GM23248 (cell line): ENCODE data around the gene KCNAB1. TPM values are rescaled to one million over a fixed set of nuclear protein-coding genes. Genes with fewer than 3 reads are reported as not detected.
A peak's percentile ranks its signal among the peaks of the same experiment; 100 is the strongest.

Experiments used
- DNase-seq: peaks from one replicate; pipeline ENCODE4 v3.0.0-alpha.2; 2015
- H2AFZ ChIP-seq: fragments of 200-600 bp; sonication (generic); 2 replicates; pipeline ENCODE4 v1.6.1; 2016; ENCODE audit warnings: antibody characterized with exemption
- H3F3A ChIP-seq: fragments of 200-600 bp; sonication (generic); 2 replicates; pipeline ENCODE4 v1.6.1; 2016; ENCODE audit warnings: mild to moderate bottlenecking, antibody characterized with exemption, mixed run types; ENCODE audit not compliant: insufficient read depth
- H3K27ac ChIP-seq: fragments of 200-600 bp; sonication (generic); 2 replicates; pipeline ENCODE4 v1.5.1; 2016; ENCODE audit warnings: mild to moderate bottlenecking
- H3K27me3 ChIP-seq: fragments of 200-600 bp; sonication (generic); replicated peaks from 2 replicates; pipeline ENCODE4 v1.6.1; 2016; ENCODE audit warnings: mild to moderate bottlenecking; ENCODE audit not compliant: insufficient read depth
- H3K36me3 ChIP-seq: fragments of 200-600 bp; sonication (generic); 2 replicates; pipeline ENCODE4 v1.6.1; 2016; ENCODE audit warnings: low read depth, mild to moderate bottlenecking
- H3K4me1 ChIP-seq: fragments of 200-600 bp; sonication (generic); 2 replicates; pipeline ENCODE4 v1.6.1; 2016; ENCODE audit warnings: mild to moderate bottlenecking; ENCODE audit not compliant: insufficient read depth
- H3K4me2 ChIP-seq: fragments of 200-600 bp; sonication (generic); one replicate; pipeline ENCODE4 v1.6.1; 2016; ENCODE audit warnings: mild to moderate bottlenecking; ENCODE audit not compliant: unreplicated experiment
- H3K4me3 ChIP-seq: fragments of 200-600 bp; sonication (generic); 2 replicates; pipeline ENCODE4 v1.5.1; 2016; ENCODE audit warnings: mild to moderate bottlenecking
- H3K79me2 ChIP-seq: fragments of 200-600 bp; sonication (generic); 2 replicates; pipeline ENCODE4 v1.6.1; 2016; ENCODE audit warnings: mild to moderate bottlenecking; ENCODE audit not compliant: insufficient read depth
- H3K9ac ChIP-seq: fragments of 200-600 bp; sonication (generic); 2 replicates; pipeline ENCODE4 v1.6.1; 2016; ENCODE audit warnings: mild to moderate bottlenecking
- H3K9me2 ChIP-seq: fragments of 200-600 bp; sonication (generic); 2 replicates; pipeline ENCODE4 v1.6.1; 2016; ENCODE audit warnings: mixed run types, mild to moderate bottlenecking, moderate library complexity; ENCODE audit not compliant: insufficient read depth
- H3K9me3 ChIP-seq: fragments of 200-600 bp; sonication (generic); one replicate; pipeline ENCODE4 v1.6.1; 2017; ENCODE audit warnings: low read depth
- H4K20me1 ChIP-seq: fragments of 200-600 bp; sonication (generic); 2 replicates; pipeline ENCODE4 v1.6.0; 2016; ENCODE audit not compliant: insufficient read depth
- EZH2 ChIP-seq: fragments of 200-600 bp; sonication (generic); IDR thresholded peaks from 2 replicates; pipeline ENCODE4 v1.6.1; 2018; ENCODE audit warnings: antibody characterized with exemption, mild to moderate bottlenecking; ENCODE audit not compliant: insufficient read depth, poor library complexity, severe bottlenecking
- EZH2phosphoT487 ChIP-seq: fragments of 200-600 bp; sonication (generic); IDR thresholded peaks from 2 replicates; pipeline ENCODE4 v1.6.1; 2018; ENCODE audit warnings: antibody characterized with exemption, moderate library complexity, mild to moderate bottlenecking, low read depth; ENCODE audit not compliant: insufficient read depth
- whole genome bisulfite sequencing, 2 experiments: methylation state at CpG; one replicate each; pipeline ENCODE4 v1.1.6; 2015 to 2017; ENCODE audit warnings: low lambda C conversion rate in 2 of 2, low coverage in 1 of 2; ENCODE audit errors: missing lambda C conversion rate in 2 of 2; 5-methylcytosine and 5-hydroxymethylcytosine counted together
- in situ Hi-C: fragments of 300-500 bp; cut with MboI; formaldehyde crosslinking; loops from 2 replicates; pipeline ENCODE4 v1.15.0; 2020
- polyA plus RNA-seq: library from polyadenylated mRNA; unstranded; fragments of >200 nt; fragmentation: Nextera tagmentation; extraction: Ambion mirVana; gene quantifications from 2 replicates; pipeline ENCODE4 v1.2.1, GENCODE V29; 2016
- total RNA-seq: library from RNA; depleted of rRNA; stranded (reverse); fragments of >200 nt; shearing (Covaris generic); gene quantifications from 2 replicates; pipeline ENCODE4 v1.2.3, GENCODE V29; 2014

Gene KCNAB1
- total and polyA plus RNA-seq, 2 experiments from 2014 or later, result 1.1 TPM; not detected in 1

GRCh38 chr3:156509189-156510174, 389.1 kb downstream of the KCNAB1 start:
- Histone ChIP-seq H3K9me2 (no peaks in the 10 kb centered on the region), H3K27ac (no peak overlapping the region), H3K4me1 (no peaks in the 10 kb centered on the region; the same call in 1 of the 2 replicates), H4K20me1 (no peaks in the 10 kb centered on the region), H3K4me3 (no peak overlapping the region), H3F3A (peaks cover 4% of the 10 kb centered on the region; the same call in 1 of the 2 replicates), H2AFZ (no peak overlapping the region), H3K9me3 (no peaks in the 10 kb centered on the region), H3K4me2 (no peak overlapping the region), H3K27me3 (no peaks in the 10 kb centered on the region), H3K36me3 (no peaks in the 10 kb centered on the region), H3K79me2 (no peaks in the 10 kb centered on the region), H3K9ac (no peak overlapping the region)
- TF ChIP-seq EZH2, result no peak
- peak; percentile 73 for DNase-seq
- 54 to 61% methylated on average over 5 of the region's 5 CpGs for WGBS, 2 experiments
- in situ Hi-C loops, result no loop called here

GRCh38 chr3:156511987-156512677, 391.8 kb downstream of the KCNAB1 start:
- no peaks in the 10 kb centered on the region for H3K9me2 ChIP-seq
- in situ Hi-C loops, result no loop called here
- H3K36me3 ChIP-seq, result no peaks in the 10 kb centered on the region
- H3K79me2 ChIP-seq, result no peaks in the 10 kb centered on the region
- no peak overlapping the region for H3K27ac ChIP-seq
- H3K4me1 ChIP-seq, result peaks cover 8% of the 10 kb centered on the region
- no peak overlapping the region for H3K9ac ChIP-seq
- no peak for DNase-seq
- 59 to 66% methylated on average over 2 of the region's 2 CpGs for WGBS, 2 experiments
- peaks cover 10% of the 10 kb centered on the region; the same call in 1 of the 2 replicates for H3F3A ChIP-seq
- H3K4me3 ChIP-seq, result no peak overlapping the region
- H2AFZ ChIP-seq, result no peak overlapping the region
- H4K20me1 ChIP-seq, result no peaks in the 10 kb centered on the region
- H3K4me2 ChIP-seq, result no peak overlapping the region
- no peaks in the 10 kb centered on the region for H3K9me3 ChIP-seq
- H3K27me3 ChIP-seq, result no peaks in the 10 kb centered on the region
- TF ChIP-seq EZH2phosphoT487 (no peak), EZH2 (no peak)

DNA sequence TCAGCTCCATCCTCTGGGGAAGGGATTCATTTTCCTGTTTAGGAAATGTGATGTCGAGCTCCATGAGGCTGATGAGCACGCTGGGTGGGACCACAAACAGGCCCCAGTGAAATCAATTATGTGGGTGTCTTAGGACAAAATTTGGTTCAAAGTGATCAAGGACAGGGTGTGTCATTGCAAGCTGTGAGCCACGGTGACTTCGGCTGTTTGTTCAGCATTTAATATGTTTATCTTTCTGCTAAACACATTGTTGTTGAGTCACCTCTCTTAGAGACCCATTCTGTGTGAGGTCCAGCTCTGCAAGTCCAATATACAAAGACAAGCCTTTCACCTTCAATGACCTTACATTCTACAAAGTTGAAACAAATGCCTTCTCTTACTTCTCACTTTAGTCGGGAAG, 393.2 kb downstream of the KCNAB1 start:
- Histone ChIP-seq H3K4me3 (no peak overlapping the region), H3K4me2 (no peak overlapping the region), H3K4me1 (peaks cover 18% of the 10 kb centered on the region), H3K27ac (no peak overlapping the region), H3K36me3 (no peaks in the 10 kb centered on the region), H4K20me1 (no peaks in the 10 kb centered on the region), H3K79me2 (no peaks in the 10 kb centered on the region), H3F3A (peaks cover 16% of the 10 kb centered on the region; the same call in 1 of the 2 replicates), H3K9ac (no peak overlapping the region), H2AFZ (no peak overlapping the region), H3K27me3 (no peaks in the 10 kb centered on the region), H3K9me2 (no peaks in the 10 kb centered on the region), H3K9me3 (no peaks in the 10 kb centered on the region)
- in situ Hi-C loops, result no loop called here
- no peak for DNase-seq
- TF ChIP-seq EZH2, result no peak
- TF ChIP-seq EZH2phosphoT487, result no peak
- 50 to 54% methylated on average over 5 of the region's 5 CpGs for WGBS, 2 experiments

DNA sequence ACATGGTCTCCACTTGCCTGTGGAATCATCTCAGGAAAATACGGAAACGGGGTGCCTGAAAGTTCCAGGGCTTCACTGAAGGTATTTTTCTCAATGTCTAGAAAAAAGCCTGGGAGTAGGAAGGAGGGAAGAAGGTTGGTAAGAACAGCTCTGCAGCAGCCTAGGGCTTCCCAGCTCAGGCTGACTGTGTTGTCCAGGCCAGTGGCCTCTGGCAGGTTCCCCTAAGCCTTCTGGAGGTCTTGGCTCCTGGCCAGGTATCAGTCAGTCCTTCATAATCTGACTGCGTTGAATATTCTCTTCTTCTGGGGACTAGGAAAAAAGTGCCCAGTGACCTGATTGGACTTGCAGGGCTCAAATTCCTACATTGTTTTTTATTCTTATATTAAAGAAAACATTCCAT, 395.9 kb downstream of the KCNAB1 start:
- H3F3A ChIP-seq, result peaks cover 26% of the 10 kb centered on the region; the same call in 1 of the 2 replicates
- no peak overlapping the region for H3K27ac ChIP-seq
- no peaks in the 10 kb centered on the region for H3K9me3 ChIP-seq
- in situ Hi-C loops, result no loop called here
- H3K27me3 ChIP-seq, result no peaks in the 10 kb centered on the region
- no peaks in the 10 kb centered on the region for H3K9me2 ChIP-seq
- no peak for DNase-seq
- H2AFZ ChIP-seq, result no peak overlapping the region
- WGBS, 2 experiments, result 84 to 85% methylated on average over 3 of the region's 3 CpGs
- H4K20me1 ChIP-seq, result no peaks in the 10 kb centered on the region
- no peak overlapping the region for H3K4me3 ChIP-seq
- no peaks in the 10 kb centered on the region for H3K36me3 ChIP-seq
- peaks cover 28% of the 10 kb centered on the region for H3K4me1 ChIP-seq
- TF ChIP-seq EZH2 (no peak), EZH2phosphoT487 (no peak)
- H3K79me2 ChIP-seq, result no peaks in the 10 kb centered on the region
- no peak overlapping the region for H3K9ac ChIP-seq
- no peak overlapping the region for H3K4me2 ChIP-seq
